ENCODE data around the gene PPT2. TPM values are rescaled to one million over a fixed set of nuclear protein-coding genes. Genes with fewer than 3 reads are reported as not detected.

The PPT2 gene
- total RNA-seq, 1 experiment from 2014 or later: 30.0 TPM

DNA sequence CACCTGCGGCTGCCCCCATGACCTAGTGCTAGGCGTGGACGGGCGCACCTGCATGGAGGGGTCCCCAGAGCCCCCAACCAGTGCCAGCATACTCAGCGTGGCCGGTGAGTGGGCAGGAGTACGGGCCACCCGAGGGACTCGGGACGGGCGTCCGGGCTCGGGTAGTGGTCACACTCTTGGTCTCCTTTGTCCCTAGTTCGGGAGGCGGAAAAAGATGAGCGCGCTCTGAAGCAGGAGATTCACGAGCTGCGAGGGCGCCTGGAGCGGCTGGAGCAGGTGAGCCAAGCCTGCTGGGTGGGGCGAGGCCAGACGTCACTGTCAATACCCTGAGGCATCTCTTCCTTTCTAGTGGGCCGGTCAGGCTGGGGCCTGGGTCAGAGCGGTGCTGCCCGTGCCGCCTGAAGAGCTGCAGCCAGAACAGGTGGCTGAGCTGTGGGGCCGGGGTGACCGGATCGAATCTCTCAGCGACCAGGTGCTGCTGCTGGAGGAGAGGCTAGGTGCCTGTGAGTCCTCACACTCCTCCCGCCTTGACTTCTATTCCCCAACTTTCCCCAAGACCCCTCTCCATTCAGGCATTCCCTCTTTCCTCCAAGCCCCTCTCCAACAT is 13.3 kb downstream of the PPT2 start:
- DNase-seq (ENCODE audit: low spot score) (no peak), ATAC-seq (peak; percentile 8)
- H3K27ac Mint-ChIP-seq: peak overlapping the region; percentile 63
- TF ChIP-seq EMX1 (CRISPR knock-in tag; IDR thresholded peaks at IDR 0.05) (no peak), FOXP1 (CRISPR knock-in tag; IDR thresholded peaks at IDR 0.05; ENCODE audit: borderline replicate concordance) (no peak), ZNF317 (CRISPR knock-in tag; IDR thresholded peaks at IDR 0.05; ENCODE audit: borderline replicate concordance, low read depth) (no peak), SMAD4 (CRISPR knock-in tag; IDR thresholded peaks at IDR 0.05) (no peak), NFATC4 (CRISPR knock-in tag; IDR thresholded peaks at IDR 0.05) (no peak), GRHL2 (CRISPR knock-in tag; IDR thresholded peaks at IDR 0.05; ENCODE audit: insufficient replicate concordance, severe bottlenecking) (no peak), ETV6 (CRISPR knock-in tag; IDR thresholded peaks at IDR 0.05) (no peak), OVOL2 (CRISPR knock-in tag; IDR thresholded peaks at IDR 0.05; ENCODE audit: borderline replicate concordance) (no peak), FOXK1 (CRISPR knock-in tag; IDR thresholded peaks at IDR 0.05) (no peak)
- TF ChIP-seq, protein P1, sequence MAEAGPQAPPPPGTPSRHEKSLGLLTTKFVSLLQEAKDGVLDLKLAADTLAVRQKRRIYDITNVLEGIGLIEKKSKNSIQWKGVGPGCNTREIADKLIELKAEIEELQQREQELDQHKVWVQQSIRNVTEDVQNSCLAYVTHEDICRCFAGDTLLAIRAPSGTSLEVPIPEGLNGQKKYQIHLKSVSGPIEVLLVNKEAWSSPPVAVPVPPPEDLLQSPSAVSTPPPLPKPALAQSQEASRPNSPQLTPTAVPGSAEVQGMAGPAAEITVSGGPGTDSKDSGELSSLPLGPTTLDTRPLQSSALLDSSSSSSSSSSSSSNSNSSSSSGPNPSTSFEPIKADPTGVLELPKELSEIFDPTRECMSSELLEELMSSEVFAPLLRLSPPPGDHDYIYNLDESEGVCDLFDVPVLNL (CRISPR knock-in tag; IDR thresholded peaks at IDR 0.05; ENCODE audit: borderline replicate concordance, low read depth): no peak
- TF ChIP-seq, protein P2, sequence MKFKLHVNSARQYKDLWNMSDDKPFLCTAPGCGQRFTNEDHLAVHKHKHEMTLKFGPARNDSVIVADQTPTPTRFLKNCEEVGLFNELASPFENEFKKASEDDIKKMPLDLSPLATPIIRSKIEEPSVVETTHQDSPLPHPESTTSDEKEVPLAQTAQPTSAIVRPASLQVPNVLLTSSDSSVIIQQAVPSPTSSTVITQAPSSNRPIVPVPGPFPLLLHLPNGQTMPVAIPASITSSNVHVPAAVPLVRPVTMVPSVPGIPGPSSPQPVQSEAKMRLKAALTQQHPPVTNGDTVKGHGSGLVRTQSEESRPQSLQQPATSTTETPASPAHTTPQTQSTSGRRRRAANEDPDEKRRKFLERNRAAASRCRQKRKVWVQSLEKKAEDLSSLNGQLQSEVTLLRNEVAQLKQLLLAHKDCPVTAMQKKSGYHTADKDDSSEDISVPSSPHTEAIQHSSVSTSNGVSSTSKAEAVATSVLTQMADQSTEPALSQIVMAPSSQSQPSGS (CRISPR knock-in tag; IDR thresholded peaks at IDR 0.05; ENCODE audit: borderline replicate concordance, low read depth): no peak
- TF ChIP-seq, protein P3, sequence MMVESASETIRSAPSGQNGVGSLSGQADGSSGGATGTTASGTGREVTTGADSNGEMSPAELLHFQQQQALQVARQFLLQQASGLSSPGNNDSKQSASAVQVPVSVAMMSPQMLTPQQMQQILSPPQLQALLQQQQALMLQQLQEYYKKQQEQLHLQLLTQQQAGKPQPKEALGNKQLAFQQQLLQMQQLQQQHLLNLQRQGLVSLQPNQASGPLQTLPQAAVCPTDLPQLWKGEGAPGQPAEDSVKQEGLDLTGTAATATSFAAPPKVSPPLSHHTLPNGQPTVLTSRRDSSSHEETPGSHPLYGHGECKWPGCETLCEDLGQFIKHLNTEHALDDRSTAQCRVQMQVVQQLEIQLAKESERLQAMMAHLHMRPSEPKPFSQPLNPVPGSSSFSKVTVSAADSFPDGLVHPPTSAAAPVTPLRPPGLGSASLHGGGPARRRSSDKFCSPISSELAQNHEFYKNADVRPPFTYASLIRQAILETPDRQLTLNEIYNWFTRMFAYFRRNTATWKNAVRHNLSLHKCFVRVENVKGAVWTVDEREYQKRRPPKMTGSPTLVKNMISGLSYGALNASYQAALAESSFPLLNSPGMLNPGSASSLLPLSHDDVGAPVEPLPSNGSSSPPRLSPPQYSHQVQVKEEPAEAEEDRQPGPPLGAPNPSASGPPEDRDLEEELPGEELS (CRISPR knock-in tag; IDR thresholded peaks at IDR 0.05): no peak
- TF ChIP-seq, protein P4, sequence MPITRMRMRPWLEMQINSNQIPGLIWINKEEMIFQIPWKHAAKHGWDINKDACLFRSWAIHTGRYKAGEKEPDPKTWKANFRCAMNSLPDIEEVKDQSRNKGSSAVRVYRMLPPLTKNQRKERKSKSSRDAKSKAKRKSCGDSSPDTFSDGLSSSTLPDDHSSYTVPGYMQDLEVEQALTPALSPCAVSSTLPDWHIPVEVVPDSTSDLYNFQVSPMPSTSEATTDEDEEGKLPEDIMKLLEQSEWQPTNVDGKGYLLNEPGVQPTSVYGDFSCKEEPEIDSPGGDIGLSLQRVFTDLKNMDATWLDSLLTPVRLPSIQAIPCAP (CRISPR knock-in tag; IDR thresholded peaks at IDR 0.05): no peak
- TF ChIP-seq, protein P5, sequence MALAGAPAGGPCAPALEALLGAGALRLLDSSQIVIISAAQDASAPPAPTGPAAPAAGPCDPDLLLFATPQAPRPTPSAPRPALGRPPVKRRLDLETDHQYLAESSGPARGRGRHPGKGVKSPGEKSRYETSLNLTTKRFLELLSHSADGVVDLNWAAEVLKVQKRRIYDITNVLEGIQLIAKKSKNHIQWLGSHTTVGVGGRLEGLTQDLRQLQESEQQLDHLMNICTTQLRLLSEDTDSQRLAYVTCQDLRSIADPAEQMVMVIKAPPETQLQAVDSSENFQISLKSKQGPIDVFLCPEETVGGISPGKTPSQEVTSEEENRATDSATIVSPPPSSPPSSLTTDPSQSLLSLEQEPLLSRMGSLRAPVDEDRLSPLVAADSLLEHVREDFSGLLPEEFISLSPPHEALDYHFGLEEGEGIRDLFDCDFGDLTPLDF (CRISPR knock-in tag; IDR thresholded peaks at IDR 0.05): no peak
- peaks cover 41% of the 10 kb centered on the region for H3K36me3 Mint-ChIP-seq
- no peaks in the 10 kb centered on the region for H3K9me3 Mint-ChIP-seq
- H3K27me3 Mint-ChIP-seq (ENCODE audit: low read depth): no peaks in the 10 kb centered on the region
- POLR2A ChIA-PET: interaction anchor here (1.0 to 3.1 kb wide), 2 partner anchors 10 to 28 kb away, joined by 3 to 15 read pairs; no protein-coding TSS in a partner anchor
- peaks cover 11% of the 10 kb centered on the region for H3K4me1 Mint-ChIP-seq
- no peak overlapping the region for H3K4me3 Mint-ChIP-seq
- CTCF ChIA-PET: interaction anchor here (0.5 to 5.1 kb wide), 14 partner anchors 9 to 119 kb away, joined by 3 to 47 read pairs (median 7); partner anchors contain the start of genes AGPAT1, ATF6B, FKBPL and GPSM3

DNA sequence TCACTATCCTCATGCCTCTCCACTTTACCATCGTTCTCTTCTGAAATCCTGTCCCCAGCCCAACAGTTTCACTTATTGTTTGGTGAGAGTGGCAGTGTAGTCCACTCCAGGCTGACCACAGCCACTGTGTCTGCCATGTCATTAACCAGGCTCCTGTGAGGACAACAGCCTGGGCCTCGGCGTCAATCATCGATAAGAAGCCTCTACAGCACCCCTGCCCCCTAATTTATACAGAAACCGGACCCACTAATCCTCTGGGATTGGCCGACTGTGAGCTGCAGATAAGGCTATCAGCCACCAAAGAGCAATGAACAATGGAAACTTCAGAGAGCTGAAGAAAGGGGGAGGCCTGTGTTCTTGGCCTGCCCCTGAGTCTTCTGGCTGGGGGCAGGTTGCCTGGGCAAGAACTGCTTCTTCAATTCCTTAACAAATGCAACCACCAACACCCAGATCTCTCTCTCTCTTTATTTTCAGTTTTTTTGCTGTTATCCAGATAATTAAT is 13.9 kb downstream of the PPT2 start:
- DNase-seq (ENCODE audit: low spot score) (no peak), ATAC-seq (no peak)
- POLR2A ChIA-PET: interaction anchor here (3.1 kb wide), 1 partner anchor 9 kb away, joined by 15 read pairs; no protein-coding TSS in a partner anchor
- CTCF ChIA-PET: interaction anchor here (1.0 to 5.1 kb wide), 10 partner anchors 8 to 120 kb away, joined by 3 to 47 read pairs (median 12); partner anchors contain the start of genes AGPAT1, ATF6B, FKBPL and GPSM3
- no peaks in the 10 kb centered on the region for H3K27me3 Mint-ChIP-seq (ENCODE audit: low read depth)
- peaks cover 11% of the 10 kb centered on the region for H3K4me1 Mint-ChIP-seq
- no peak overlapping the region for H3K4me3 Mint-ChIP-seq
- TF ChIP-seq CBFB (CRISPR knock-in tag; IDR thresholded peaks at IDR 0.05; ENCODE audit: low read depth) (no peak), GABPB1 (CRISPR knock-in tag; IDR thresholded peaks at IDR 0.05) (no peak), NFE2L1 (CRISPR knock-in tag; IDR thresholded peaks at IDR 0.05) (no peak), KAT7 (CRISPR knock-in tag; IDR thresholded peaks at IDR 0.05; ENCODE audit: borderline replicate concordance) (no peak), FOXP1 (CRISPR knock-in tag; IDR thresholded peaks at IDR 0.05; ENCODE audit: borderline replicate concordance) (no peak)
- H3K36me3 Mint-ChIP-seq: peaks cover 36% of the 10 kb centered on the region
- no peaks in the 10 kb centered on the region for H3K9me3 Mint-ChIP-seq
- peak overlapping the region; percentile 63 for H3K27ac Mint-ChIP-seq

All from WTC11 (cell line).